HG03571 (cell line): ENCODE measurements around the gene NMNAT3.

Source experiments
- ATAC-seq: cut with Tn5 transposase; IDR thresholded peaks from one replicate; pipeline ENCODE4 v1.9.1; 2021; ENCODE audit not compliant: unreplicated experiment

Gene NMNAT3

DNA sequence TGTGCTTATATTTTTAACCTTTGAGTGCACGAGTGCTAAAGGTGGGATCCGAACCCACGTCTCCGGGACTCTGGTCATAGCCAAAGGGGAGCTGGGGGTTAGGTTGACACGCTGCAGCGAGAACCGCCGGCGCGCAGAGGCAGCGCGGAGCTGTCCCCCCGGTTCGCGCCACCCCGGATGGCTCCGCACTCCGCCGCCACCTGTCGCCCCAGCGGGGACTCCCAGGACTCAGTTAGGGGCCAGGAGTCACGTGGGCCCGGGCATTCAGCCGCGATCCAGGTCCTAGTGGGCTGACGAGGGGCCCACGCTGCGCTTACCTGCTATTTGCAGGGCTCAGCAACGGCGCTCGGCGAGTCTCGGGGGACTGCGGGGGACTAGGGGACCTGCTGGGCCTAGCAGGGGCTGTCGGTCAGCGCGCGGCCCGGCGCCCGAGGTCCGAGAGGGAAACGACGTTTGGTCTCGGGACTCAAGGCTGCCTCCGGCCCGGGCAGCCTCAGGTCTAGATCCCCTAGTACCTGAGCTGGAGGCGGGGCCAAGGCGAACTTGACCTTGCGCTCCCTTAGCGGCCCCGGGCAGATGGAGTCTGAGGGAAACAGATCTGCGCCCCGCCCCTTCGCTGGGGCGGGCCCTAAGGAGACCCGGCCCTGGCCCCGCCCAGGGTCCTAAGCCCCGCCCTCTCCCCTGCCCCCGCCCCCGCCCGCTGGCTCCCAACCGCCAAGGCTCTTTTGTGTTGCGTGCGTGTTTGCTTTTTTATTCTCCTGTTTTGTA lies at the start of gene NMNAT3:
TSS of gene NMNAT3 (minus strand) at position 585 of the 768 bp plus-strand sequence. CDS start 50,248 bp downstream, outside the sequence.
- ATAC-seq = peak; percentile 95

DNA sequence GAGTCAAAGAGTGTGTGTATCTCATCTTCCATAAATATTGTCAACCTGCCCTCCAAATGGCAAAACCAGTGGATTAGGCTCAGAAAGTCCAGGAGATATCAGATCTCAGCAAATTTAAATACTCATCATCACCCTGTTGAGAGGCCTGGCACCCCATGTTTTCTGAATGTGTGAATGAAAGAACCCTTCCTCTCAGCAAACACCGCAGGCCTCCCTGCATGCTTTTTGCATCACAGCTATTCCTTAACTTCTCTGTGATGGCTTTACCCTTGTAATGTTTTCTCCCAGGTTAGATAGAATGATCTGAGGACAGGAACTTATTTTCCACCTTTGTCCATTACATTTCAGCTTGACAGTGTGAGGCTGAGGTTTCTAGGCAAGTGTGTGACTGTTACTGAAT lies 43.6 kb upstream of the NMNAT3 start:
- no peak for ATAC-seq

DNA sequence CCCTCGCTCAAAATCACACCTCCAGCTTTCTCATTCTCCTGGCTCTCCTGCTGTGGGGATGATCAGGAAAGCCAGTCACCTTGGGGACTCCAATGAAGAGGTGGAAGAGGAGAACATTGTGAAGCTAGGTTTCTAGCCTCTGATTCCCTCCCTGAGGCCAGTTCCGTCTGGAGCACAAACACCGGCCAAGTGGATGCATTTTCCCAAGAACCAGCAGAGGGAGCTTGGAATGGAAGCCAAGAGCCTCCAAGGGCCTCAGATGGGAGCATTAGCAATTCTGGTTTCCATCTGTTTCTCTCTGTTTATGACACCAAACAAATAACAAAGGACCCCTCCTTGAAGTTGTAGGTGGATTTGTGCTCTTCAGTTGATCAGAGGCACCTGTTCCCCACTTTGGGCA lies 40.6 kb upstream of the NMNAT3 start:
- ATAC-seq = no peak

DNA sequence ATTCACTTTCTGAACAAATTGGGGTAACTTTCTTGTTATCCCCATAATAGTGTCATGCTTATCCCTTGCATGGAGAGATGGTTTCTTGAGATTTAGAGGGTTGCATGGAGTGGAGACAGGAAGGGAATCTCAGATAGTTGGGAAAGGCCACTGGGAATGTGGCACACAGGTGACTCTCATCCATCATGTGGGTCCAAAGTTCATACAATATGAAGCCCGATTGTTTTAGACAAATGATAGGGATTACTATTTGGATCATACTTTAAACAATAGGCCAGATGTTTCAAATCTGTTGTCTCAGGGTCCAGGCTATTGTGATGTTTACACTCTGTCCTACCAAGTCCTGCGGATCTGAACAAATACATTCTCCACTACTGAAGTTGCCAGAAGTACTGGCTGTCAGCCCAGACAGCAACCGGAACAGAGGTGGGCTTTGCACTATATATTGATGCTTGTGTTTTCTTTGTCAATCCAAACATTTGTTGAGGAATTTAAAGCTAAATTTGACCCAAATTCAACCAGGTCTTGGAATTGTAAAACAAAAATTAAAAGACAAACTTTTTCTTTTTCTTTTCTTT lies 39.2 kb upstream of the NMNAT3 start:
- ATAC-seq = no peak

DNA sequence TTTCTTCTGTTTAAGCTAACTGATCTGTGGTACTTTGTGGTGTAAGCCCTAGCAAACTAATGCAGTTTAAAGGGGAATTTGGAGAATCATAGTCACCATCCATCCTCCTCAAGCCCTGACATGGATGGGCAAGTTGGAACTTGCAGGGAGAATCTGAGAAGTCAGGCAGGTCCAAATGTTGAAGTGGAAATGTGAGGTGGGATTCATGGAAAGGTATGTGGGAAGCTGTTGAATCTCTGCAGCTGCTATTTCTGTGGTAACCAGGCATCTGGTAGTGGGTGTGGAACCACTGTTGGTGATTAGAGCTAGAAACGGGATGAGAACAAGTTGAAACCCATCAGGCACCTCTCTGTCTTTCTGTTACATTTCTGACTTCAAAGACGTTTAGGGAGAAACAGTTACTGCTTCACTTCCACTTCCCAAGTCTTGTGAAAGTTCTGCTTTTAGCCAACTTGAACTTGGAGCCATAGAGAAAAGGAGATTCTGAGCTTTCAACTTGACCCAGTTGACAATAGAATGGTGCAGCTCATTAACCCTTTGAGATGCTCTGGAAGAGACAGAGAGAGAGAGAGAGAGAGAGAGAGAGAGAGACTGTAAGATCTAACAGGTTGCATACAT lies 38.1 kb upstream of the NMNAT3 start:
- ATAC-seq = no peak

DNA sequence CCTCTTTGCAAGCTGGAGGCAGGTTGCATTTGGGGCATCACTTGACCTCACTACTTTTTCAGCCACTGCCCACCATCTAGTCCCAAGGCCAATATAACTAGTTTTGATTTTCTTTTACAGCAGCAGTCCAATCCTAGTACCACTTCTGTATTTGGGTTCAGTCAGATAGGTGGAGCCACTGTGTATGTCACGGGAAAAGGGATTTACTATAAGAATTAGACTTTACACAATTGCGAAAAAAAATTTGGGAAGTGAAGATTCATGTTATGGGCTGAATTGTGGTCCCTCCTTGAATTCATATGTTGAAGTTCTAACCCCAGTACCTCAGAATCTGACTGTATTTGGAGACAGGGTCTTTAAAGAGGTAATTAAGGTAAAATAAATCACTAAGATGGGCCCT lies 37.4 kb upstream of the NMNAT3 start:
- no peak for ATAC-seq

DNA sequence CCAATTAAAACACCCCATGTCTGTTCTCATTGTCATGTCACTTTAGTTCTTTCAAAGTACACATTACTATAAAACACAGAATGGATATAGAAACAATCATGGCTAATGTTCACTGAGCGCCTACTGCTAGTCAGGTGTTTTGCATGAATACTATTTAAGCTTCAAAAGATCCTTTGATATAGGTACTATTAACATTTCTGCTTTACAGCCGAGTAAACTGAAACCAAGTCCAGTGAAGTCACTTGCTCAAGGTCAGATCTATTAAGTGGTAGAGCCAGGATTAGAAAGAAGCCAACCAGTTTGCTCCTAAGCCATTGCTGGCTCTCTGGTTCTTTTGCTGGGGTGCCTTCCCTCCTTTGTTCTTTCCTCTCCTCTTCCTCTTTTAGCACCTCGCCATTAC lies 32.4 kb upstream of the NMNAT3 start:
- ATAC-seq = no peak

DNA sequence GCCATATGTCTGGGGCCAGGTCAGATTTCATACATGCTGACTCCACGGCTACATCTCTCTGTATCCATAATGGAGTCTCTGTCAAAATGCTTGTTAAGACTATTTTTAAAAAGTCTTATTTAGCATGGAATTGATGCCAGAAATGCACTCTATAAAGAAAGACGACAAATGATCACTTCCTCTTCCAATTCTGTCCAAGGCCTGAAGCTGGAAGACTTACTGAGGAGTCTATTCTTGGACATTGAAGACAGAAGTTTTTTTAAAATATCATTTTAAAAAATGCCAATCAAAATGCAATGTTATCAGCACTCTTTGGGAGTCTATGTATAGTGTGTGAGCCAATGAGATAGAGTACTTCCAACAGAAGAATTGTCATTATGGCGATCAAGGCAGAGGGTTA lies 27.9 kb upstream of the NMNAT3 start:
- no peak for ATAC-seq

DNA sequence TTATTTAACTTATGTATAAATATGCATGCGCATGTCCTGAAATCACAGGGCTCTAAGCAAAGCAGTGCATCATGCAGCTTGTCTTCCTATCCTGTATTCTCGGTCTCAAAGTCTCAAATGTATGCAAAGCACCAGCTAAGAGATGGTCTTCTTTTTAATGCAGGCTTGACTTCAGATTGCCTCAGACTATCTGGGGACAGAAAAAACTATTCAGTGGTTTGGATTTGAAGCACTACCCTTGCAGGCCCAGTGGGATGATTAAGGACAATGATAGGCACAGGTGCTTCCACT lies 18.5 kb upstream of the NMNAT3 start:
- ATAC-seq = no peak

DNA sequence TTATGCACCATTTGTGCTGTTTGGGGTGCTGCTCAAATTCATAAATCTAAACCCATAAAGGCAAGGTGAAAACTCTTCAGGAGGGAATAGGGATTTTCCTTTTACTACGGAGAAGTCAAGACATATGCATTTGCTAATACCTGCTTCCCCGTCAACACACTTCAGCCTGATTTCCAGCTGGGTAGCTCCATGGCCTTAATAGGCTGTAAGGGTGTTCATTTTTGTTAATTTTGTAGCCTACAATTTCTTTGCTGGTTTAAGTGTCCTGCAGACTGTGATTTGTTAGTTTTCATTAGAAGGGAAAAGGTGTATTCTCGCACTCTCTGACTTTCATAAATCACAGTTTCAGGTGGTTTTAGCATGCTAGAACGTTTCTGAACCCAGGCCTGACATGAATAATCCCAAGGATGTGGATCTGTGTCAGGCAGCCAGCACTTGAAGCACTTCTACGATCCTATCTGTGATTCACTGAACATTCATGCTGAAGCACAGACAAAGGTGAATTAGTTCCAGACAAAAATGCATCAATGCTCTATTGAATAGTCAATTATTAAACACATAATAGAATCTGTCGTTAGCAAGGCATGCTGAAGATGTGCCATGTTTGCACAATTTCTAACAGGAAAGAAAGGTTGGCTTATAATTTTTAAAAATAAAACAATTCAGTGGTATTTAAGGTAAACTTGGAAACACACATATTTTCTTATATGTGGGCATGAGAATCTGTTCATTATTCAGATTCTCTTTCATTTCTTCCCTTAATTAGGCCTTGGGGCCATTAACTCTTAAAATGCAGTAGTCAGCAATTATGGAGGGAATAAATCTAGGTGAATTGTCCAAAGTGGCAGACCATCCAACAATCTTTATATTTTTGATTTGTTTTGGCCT lies 17.9 kb upstream of the NMNAT3 start:
- no peak for ATAC-seq

DNA sequence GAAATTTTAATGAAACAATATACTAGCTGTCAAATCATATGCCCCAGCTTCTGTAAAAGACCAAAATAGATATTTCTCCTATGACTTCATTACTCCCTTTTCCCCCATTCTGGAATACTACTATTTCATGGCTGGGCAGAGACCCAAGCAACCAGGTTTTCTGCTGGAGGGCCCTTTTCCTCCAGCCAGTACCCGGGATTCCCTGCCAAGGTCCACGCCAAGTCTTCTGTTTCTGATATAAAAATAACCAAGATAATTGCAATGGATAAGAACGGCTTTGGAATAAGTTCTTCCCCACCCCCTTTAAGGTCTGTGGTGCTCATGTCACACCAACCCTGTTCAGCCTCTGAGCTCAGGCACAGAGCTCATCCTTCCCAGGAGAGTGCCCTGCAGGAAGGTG lies 17.2 kb upstream of the NMNAT3 start:
- ATAC-seq = no peak

DNA sequence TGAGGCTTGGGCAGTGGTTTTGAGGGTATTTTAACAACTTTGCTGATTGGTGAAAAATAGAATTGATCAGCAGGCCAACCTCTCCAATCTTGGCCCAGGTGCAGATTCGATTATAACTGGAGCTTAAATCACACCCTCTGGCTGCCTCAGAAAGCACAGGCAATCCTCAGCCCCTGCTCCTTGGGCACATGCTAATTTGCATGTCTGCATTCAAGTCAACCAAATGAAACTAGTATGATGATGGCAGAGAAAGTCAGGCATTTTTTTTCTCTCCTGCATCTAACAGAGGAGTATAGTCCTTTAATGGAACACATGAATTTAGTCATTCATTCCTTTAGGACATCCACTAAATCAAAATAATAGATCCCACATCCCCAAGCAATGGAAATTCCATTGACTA lies 16.8 kb upstream of the NMNAT3 start:
- no peak for ATAC-seq

DNA sequence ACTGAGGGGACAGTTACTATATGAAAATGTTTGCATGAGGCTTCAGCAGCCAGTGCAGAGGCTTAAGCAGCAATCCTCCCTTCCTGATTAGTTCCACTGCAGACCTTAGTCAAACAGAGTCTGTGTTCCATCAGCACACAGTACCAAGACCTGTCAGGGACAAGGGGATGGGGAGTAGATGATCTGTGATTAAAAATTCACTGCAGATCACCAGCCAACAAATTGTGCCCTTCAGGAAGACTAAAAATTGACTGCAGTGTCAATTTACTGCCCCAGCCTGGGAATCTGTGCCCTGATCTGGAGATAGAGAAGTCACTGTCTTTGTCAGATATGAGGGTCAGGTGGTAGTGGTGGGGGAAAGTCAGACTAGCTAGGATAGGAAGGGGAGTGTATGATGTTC lies 13.8 kb upstream of the NMNAT3 start:
- no peak for ATAC-seq

DNA sequence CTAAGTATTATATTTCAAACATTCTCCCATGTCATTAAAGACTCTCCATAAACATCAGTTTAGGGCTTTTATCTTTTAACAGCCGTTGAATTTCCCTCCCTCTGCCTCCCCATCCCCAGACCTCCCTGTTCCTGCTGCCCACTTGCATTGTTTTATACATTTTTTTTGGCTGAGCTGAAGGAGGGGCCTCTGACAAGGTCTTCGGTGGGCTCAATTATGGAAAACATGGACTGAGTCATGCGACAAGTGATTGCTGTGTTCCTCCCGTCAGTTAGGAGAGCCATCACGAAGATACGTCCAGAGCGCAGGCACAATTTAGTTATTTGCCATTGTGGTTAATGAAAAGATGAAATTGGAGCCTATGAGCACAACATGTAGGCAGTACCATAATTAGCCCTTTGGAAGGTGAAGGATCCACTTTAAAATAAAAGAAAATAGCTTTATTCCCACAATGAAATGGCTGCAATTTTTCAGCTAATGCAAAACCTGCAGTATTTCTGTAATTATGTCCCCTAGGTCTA lies 12.0 kb upstream of the NMNAT3 start:
- no peak for ATAC-seq

DNA sequence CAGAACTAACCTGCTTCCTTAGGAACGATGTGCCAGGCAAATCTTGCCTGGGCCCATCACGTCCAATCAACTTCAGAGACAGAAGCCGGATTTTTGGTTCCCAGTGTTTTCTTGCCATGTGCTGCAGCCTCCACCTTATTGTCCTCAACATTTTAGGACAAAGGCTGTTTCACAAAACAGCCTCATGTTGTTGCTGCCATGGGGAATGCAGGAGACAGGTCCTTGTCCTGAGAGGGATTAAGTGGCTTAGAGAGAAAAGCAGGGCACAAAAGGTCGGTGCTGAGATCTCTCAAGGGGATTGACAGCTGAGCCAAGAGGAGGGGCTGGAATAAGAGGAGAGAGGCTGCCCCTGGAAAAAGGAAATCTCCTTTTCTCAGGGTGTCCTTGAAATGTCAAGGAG lies 11.3 kb upstream of the NMNAT3 start:
- ATAC-seq = no peak

DNA sequence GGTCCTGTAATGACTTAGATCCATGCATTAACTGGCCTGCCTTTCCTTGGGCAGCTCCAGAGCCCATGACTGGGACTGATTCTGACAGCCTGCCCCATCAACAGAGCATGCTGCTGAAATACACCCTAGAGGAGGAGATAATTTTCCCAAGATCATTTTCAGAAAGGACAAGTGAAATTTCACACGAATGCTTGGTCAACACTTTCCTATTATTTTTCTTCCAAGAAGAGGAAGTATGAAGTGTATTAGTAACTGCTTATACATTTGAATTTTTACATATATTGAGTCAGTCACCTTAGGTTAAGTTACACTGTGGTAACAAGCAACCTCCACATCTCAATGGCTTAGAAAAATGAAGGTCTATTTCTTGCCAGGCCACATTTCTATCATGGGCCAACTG lies 9.7 kb upstream of the NMNAT3 start:
- no peak for ATAC-seq

DNA sequence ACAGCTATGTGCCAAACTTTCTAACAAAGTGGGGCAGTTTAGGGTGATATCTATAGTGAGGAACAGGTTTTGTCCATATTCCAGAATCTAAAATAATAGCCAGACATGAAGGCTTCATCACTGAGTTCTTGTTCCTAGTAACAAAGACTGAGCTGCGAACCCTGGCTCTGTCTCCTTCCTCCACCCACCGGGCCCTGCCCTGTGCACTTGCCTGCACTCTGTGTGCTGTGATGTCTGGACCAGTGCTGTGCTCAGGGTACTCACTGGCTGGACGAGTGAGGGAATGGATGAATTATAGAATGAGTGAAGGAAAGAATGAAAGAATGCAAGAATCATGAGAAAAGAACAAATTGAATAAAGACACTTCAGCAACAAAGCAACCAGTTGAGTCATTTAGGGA lies 8.9 kb upstream of the NMNAT3 start:
- no peak for ATAC-seq

DNA sequence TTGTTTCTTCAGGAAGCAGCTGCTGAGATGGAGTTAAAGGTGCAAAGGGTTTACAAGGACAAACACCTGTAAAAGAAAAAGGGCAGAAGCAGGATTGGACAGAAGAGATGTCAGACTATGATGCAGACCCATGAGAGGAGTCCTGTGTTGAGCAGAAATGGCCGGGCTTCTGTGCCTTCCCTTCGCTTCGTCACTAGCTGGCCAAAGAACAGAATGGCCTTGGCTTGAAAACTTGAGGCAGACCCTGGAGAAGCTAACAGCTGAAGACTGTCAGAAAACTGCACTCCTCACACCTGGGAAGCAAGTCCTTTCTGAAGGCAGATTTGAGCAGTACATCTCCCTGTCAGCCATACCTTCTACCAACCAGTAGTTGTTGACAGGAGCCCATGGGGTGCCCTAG lies 8.4 kb upstream of the NMNAT3 start:
- no peak for ATAC-seq

DNA sequence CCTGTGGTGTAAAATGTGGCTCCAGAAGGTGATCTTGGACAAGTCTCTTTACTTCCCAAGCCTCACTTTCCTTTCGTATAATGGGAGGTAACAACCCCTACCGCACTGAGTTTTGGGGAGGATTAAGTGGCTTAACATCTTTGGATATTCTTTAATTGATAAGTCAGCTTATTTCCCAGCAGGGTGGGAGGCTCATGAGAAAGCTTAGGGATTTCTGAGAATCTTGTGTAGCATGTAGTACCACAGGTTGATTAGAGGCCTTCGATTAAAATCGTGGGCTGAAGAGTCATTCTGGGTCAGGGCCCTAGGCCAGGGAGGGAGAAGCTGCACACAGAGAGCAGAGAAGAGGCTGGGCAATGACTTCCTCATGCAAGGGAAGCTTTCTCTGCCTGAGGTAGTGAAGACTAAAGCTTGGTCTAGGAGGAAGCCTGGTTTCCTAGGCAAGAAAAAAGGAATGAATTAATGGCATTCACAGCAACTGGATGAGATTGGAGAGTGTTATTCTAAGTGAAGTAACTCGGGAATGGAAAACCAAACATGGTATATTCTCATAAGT lies 1.5 kb upstream of the NMNAT3 start:
- no peak for ATAC-seq

DNA sequence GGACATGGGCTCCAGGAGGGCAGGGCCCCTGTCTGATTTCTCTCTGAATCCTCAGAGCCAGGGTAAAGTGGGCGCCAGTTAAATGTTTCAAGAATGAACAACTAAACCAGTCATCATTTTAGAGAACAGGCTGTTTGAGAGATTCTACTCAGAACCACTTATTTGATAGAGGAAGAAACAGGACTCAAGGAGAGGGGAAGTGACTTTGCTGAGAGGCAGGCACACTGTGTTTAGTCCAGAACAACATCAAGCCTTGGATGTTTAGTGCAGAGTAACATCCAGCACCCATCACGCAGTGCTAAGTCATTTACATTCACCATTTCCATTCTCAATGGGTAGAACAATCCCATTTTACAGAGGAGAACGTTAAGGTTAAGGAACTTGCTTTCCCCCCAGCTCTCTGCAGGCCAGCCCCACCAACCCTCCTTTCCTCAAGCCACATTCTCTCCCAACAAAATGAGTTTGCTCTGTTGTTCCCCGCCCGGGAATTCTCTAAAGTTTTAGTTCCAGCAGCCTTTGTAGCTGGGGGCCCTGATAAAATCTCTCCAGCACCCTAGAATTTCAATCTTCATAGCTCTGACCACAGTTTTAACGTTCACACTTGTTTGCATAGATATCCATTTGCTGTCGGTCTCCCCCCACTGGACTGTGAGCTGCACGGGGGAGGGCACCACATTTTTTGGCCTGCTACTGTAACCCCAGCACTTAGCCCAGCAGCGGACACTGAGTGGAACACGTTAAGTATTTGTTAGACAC lies 962 bp downstream of the NMNAT3 start:
- no peak for ATAC-seq
